SU-DHL-6 (cell line): ENCODE measurements around the gene SH2D3A.

ENCODE experiments used
- H2AFZ ChIP-seq: fragments of 200-600 bp; sonication (generic); 2 replicates; pipeline ENCODE4 v1.6.1; 2014; ENCODE audit warnings: low read depth, mild to moderate bottlenecking, moderate library complexity, mixed read lengths, antibody characterized with exemption, low read length; ENCODE audit not compliant: severe bottlenecking
- H3F3A ChIP-seq: fragments of 200-600 bp; shearing (Covaris generic); 2 replicates; pipeline ENCODE4 v1.6.0; 2016; ENCODE audit warnings: antibody characterized with exemption, mild to moderate bottlenecking; ENCODE audit not compliant: insufficient read depth
- H3K27ac ChIP-seq: fragments of 200-600 bp; sonication (generic); 2 replicates; pipeline ENCODE4 v1.5.1; 2016; ENCODE audit warnings: low read depth, mild to moderate bottlenecking, low read length, moderate library complexity, mixed read lengths
- H3K27me3 ChIP-seq: fragments of 200-600 bp; sonication (generic), shearing (Covaris generic); 2 replicates; pipeline ENCODE4 v1.6.0; 2014; ENCODE audit warnings: mild to moderate bottlenecking, low read length
- H3K36me3 ChIP-seq: fragments of 200-600 bp; sonication (generic); 2 replicates; pipeline ENCODE4 v1.6.1; 2014; ENCODE audit warnings: mild to moderate bottlenecking, low read length, mixed read lengths
- H3K4me2 ChIP-seq: fragments of 300-600, 200-600 bp; shearing (Covaris generic), sonication (generic); 2 replicates; pipeline ENCODE4 v1.6.0; 2014; ENCODE audit warnings: low read length, low read depth, mild to moderate bottlenecking; ENCODE audit not compliant: poor library complexity, severe bottlenecking
- H3K4me3 ChIP-seq: fragments of 200-600 bp; sonication (generic); 2 replicates; pipeline ENCODE4 v1.5.1; 2014; ENCODE audit warnings: antibody characterized with exemption, low read length, mild to moderate bottlenecking, mixed read lengths; ENCODE audit not compliant: insufficient read depth, poor library complexity, severe bottlenecking
- H3K79me2 ChIP-seq: fragments of 200-600 bp; sonication (generic); 2 replicates; pipeline ENCODE4 v1.6.1; 2014; ENCODE audit warnings: mild to moderate bottlenecking, low read length, moderate library complexity; ENCODE audit not compliant: insufficient read depth
- H3K9ac ChIP-seq: fragments of 200-600 bp; sonication (generic); 2 replicates; pipeline ENCODE4 v1.7.0; 2014; ENCODE audit warnings: mild to moderate bottlenecking, low read length
- H3K9me2 ChIP-seq: fragments of 200-600 bp; sonication (generic); replicated peaks from 2 replicates; pipeline ENCODE4 v1.6.1; 2014; ENCODE audit warnings: low read length; ENCODE audit not compliant: insufficient read depth
- H3K9me3 ChIP-seq: fragments of 200-600 bp; sonication (generic); 2 replicates; pipeline ENCODE4 v1.6.1; 2014; ENCODE audit warnings: low read length, mixed read lengths; ENCODE audit not compliant: insufficient read depth
- H4K20me1 ChIP-seq: fragments of 200-600 bp; sonication (generic); 2 replicates; pipeline ENCODE4 v1.6.1; 2014; ENCODE audit warnings: low read depth, mild to moderate bottlenecking, antibody characterized with exemption, low read length, moderate library complexity, mixed read lengths
- CTCF ChIP-seq: fragments of 200-600 bp; sonication (generic); IDR thresholded peaks from one replicate; pipeline ENCODE4 v1.5.1; 2017; ENCODE audit warnings: antibody characterized with exemption, mild to moderate bottlenecking, low read length, moderate library complexity; ENCODE audit not compliant: insufficient read depth, poor library complexity, severe bottlenecking
- EZH2phosphoT487 ChIP-seq: fragments of 200-600 bp; sonication (generic), shearing (Covaris generic); conservative IDR thresholded peaks from 2 replicates; pipeline ENCODE4 v1.6.1; 2018; ENCODE audit warnings: mild to moderate bottlenecking, antibody characterized with exemption, low read length, moderate library complexity, mixed read lengths

Gene SH2D3A

GRCh38 chr19:6713773-6714692 is 53.2 kb downstream of the SH2D3A start:
- Histone ChIP-seq H3F3A (0 out of 2 replicates have a peak, but pooled peaks cover 4% of the 10 kb centered on the region), H3K4me2 (no peak overlapping the region), H3K9me3 (no peaks in the 10 kb centered on the region), H2AFZ (no peak overlapping the region), H3K9ac (no peak overlapping the region), H3K27ac (no peak overlapping the region), H3K79me2 (no peaks in the 10 kb centered on the region), H4K20me1 (no peaks in the 10 kb centered on the region), H3K27me3 (no peaks in the 10 kb centered on the region), H3K9me2 (no peaks in the 10 kb centered on the region), H3K4me3 (no peak overlapping the region), H3K36me3 (no peaks in the 10 kb centered on the region)
- TF ChIP-seq CTCF (no peak), EZH2phosphoT487 (no peak)

GRCh38 chr19:6712692-6713670 is 54.3 kb downstream of the SH2D3A start:
- Histone ChIP-seq H3K4me2 (no peak overlapping the region), H3K36me3 (no peaks in the 10 kb centered on the region), H3K27ac (no peak overlapping the region), H3K4me3 (no peak overlapping the region), H3K27me3 (no peaks in the 10 kb centered on the region), H3K9ac (no peak overlapping the region), H3F3A (0 out of 2 replicates have a peak, but pooled peaks cover 4% of the 10 kb centered on the region), H3K9me2 (no peaks in the 10 kb centered on the region), H2AFZ (no peak overlapping the region), H4K20me1 (no peaks in the 10 kb centered on the region), H3K79me2 (no peaks in the 10 kb centered on the region), H3K9me3 (no peaks in the 10 kb centered on the region)
- TF ChIP-seq EZH2phosphoT487 (no peak), CTCF (no peak)

GRCh38 chr19:6712231-6712630 is 55.0 kb downstream of the SH2D3A start:
- no peak overlapping the region for H2AFZ ChIP-seq
- H3F3A ChIP-seq, result 0 out of 2 replicates have a peak, but pooled peaks cover 4% of the 10 kb centered on the region
- no peaks in the 10 kb centered on the region for H4K20me1 ChIP-seq
- H3K4me2 ChIP-seq, result no peak overlapping the region
- H3K4me3 ChIP-seq, result no peak overlapping the region
- no peak overlapping the region for H3K27ac ChIP-seq
- H3K9ac ChIP-seq, result no peak overlapping the region
- H3K9me2 ChIP-seq, result no peaks in the 10 kb centered on the region
- no peaks in the 10 kb centered on the region for H3K9me3 ChIP-seq
- H3K36me3 ChIP-seq, result no peaks in the 10 kb centered on the region
- H3K79me2 ChIP-seq, result no peaks in the 10 kb centered on the region
- TF ChIP-seq EZH2phosphoT487 (no peak), CTCF (no peak)
- H3K27me3 ChIP-seq, result no peaks in the 10 kb centered on the region
